EH (cell line): ENCODE measurements around the gene CNOT8.
A peak's percentile ranks its signal among the peaks of the same experiment; 100 is the strongest.
"Not testable (repeated sequence)": the region's sequence is repeated elsewhere in the genome, so short reads cannot be mapped to it uniquely, and the experiment has no call there.

Experiments
- DNase-seq: peaks from one replicate; pipeline ENCODE4 v3.0.0-alpha.2; 2015; ENCODE audit warnings: low read depth

Gene CNOT8

DNA sequence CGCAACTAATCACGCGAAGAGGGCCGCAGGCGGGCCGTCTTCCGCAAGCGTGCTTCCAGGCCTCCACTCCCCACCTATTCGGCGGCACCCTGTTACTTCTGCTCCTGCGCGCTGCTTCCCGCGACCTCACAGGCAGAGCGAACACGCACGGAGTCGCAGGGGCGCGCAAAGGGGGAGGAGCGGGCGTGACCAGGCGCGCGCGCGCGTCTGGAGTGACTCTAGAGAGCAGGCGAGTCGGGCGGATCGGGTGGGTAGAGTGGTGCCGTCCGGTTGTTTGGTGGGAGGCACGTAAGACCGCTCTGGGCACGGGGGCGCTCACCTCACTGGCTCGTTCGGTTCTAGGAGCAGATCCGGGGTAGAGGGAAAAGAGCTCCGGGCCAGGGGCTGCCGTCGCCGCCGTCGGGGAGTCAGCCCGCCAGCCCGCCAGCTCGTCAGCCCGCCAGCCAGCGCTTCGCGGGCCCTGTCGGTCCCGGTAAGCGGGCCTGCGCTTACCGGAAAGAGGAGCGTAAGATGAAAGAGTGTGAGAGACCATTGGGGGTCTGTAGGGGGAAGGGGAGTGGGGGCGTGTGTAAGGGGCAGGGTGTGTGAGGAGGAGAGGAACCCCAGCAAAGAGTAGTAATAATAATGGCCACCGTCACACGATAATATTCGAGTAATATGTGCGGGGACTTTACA is at the start of gene CNOT8:
TSS of gene CNOT8 (plus strand) at position 331 of the 675 bp plus-strand sequence. CDS start 4,652 bp downstream, outside the sequence.
- DNase-seq: peak; percentile 96

DNA sequence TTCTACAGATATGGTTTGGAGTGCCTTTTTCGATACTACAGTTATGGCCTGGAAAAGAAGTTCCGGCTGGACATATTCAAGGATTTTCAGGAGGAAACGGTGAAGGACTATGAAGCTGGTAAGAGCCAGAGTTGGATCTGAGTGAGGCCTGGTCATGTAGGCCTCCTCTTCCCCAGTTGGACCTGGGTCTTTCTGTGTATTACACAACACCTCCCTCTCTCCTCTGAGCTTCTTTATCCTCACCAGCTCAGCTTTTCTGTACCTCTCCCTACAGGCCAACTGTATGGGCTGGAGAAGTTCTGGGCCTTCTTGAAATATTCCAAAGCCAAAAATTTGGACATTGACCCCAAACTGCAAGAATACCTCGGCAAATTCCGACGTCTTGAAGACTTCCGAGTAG is 47.2 kb upstream of the CNOT8 start:
- DNase-seq: no peak

DNA sequence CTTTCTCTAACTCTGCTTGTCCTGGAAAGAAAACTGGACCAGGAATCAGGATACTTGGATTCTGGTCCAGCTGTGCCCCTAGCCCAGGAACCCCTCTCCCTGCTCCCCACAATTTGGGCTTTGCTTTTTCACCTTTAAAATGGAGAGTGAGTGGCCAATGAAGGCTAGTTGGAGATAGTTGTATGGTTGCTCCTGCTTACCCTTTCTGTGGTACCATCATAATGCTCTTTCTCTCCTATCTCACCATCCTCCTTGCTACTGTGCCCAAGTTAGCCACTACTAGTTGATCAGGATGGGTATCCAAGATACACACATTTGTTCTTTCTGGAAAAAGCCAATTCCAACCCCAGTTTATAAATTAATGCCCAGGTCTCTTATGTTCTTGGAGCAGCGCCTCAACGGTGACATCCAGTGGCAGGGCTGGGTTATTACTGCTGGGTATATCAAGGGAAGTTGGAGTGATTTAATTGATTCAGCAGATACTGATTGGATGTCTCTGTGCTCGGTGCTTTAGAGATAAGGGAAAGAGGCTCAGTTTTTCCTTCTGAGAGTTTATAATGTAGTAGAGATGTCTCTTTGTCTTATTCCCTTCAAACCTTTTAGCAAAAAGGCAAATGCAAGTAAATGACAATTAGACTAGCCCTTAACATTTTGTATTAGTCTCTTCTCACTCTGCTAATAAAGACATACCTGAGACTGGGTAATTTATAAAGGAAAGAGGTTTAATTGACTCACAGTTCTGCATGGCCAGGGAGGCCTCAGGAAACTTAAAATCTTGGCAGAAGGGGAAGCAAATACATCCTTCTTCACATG is 46.6 kb upstream of the CNOT8 start:
- DNase-seq: peak; percentile 76

DNA sequence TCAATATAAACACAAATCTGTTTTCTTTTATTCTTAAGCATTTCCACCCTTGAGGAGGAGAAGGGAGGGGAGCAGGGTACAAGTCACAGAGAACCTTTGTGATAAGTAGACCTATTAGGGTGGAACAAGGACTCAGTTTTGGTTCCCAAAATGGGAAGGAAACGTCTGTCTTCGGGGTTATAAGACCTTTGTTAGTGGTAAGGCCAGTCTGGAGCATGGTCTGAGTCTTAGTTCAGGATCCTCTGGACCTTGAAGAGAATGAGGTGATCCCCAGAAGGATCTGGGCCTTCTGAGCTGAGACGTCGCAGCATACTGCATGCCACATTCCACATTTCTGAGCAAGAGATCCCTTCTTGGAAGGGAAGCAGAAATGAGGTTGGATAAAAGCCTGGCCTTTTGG is 45.3 kb upstream of the CNOT8 start:
- DNase-seq: no peak

DNA sequence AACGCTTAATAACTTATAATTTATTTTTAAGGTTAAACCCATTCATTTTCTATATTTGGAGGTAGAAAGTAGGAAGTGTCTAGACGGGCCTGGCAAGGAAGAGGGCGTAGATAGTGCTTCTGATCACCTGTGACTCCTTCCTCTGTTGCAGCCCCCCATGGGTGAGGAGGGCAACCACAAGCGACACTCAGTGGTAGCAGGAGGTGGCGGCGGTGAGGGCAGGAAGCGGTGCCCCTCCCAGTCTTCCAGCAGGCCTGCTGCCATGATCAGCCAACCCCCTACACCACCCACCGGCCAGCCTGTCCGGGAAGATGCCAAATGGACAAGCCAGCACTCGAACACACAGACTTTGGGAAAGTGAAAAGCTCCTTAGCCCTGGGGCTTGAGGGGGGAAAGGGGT is 44.7 kb upstream of the CNOT8 start:
- no peak for DNase-seq

DNA sequence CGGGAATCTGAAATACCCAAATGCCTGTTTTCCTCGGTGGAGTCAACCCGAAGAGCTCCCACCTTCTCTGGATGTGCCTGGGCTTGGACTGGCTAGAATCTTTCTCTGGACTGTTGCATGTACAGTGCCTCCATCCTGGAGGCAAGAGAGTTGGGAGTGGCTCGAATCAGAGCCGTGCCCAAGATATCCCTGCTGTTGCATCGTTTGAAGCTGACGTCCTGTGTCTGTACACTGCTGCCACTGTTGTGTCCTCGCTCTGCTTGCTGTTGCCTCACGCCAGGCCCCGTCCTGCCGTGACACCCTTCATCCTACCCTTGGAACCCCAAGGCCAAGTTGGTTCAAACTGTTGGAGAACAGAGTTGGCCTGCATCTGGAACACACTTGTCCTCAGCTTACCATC is 43.4 kb upstream of the CNOT8 start:
- no peak for DNase-seq

DNA sequence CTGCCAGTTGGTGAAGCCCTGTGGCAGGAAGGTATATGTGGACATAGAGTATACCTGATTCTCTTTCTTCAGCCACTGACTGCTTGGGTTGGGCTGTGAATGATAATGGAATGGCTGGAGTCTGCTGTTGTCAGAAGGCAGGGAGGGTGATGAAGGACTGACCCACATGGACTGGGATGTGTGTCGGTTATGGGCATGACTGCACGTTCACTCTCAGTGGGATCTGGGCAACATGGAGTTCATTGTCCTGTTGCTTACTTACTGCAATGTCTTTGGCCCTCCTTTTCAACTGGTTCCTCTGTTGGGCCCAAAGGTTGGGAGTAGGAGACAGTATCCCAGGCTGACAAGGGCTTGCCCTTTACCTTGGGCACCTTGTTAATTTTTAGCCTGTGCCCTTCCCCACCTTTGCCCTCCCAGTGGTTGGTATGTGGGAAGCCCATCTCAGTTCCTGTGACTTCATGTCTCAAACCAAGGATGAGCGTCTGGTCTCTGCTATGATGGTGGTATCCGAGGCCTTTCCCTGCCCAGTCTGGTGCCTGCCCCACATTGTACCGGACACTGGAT is 42.7 kb upstream of the CNOT8 start:
- DNase-seq: no peak

DNA sequence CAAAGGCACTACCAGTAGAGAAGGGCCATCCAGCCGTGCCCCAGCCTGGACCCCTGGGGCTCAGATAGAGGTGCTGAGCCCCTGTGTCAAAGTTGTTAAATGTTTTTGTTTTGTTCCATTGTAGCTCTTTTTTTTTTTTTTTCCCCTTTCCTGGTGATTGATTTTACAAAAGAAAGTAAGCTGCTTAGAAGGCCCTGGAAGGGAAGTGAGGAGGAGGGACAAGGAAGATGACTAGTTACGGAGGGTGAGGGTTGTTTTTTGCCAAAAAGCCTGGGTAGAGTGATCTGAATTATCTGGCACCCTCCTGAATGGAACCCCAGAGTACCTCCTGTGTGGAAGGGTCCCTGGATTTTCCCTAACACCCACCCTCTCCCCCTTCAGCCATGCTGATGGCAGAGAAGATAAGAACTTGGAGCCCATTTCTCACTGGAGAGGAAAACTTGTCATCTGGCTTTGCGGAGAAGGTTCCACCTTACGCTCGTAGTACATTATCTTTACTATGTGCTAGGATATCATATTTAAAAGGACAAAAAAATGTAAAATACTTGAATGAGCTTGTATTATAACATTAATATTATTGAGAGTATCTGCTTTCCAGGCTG is 41.4 kb upstream of the CNOT8 start:
- no peak for DNase-seq

DNA sequence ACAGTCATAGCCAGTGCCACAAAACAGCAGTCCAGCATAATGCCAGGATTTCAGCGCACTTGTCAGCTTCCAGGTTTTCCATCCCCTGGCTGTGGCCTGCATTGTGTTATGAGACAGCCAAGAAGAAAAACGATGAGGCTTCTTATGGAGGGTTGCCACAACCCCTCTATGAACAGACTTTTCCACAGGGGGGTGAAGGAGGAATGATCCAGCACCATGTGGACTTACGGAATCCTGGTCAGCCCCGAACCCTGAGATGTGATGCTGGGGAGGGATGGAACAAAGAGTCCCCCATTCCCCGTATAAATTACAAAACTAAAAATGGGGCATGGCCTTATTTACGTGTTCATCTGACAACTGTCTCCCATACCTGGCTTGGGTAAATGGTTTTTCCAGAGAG is 40.6 kb upstream of the CNOT8 start:
- no peak for DNase-seq

DNA sequence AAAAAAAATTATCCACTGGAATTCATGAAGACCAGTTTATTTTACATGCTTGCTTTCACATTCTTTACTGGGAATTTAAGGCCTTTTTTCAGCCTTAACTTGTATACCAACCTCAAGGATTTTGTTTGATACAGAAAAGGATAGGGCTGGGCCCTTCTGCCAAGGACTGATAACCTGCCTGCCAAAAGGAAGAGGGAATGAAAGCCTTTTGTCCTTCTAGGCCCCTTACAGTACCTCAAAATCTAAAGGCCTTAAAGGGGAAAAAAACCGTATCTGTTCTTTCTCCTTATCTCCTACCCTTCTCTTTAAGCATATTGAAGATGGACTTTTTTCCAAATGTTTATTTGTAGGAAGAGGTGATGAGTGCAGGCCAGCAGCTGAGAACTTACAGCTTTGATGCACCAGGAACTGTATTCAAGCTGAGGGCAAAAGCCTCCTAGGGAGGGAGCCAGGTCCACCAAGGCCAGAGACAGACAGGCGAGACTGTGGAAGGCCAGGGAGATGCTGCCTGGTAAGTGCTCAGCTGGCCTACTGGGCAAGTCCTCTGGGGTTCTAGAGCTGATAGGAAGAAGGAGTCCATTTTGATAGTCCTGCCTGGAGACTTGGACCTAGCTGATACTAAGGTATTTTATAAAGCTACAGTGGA is 39.8 kb upstream of the CNOT8 start:
- DNase-seq: no peak

DNA sequence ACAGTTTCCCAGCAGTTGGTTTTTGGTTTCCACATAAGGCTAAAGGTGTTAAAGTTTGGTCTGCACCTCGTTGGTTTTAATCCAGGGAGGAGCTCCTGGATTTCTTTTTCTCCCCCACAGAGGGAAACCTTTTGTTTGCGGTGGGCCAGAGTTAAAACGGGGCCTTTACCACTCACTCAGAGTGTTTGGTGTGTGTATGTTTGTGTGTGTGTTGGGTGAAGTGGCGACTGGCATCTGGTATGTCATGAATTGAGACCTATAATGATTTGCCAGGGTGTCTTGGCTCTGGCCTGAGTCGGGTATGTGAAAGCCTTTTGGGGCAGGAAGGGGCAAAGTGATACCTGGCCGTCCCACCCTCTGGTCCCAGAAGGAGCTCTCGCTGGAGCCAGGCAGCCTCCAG is 38.9 kb upstream of the CNOT8 start:
- DNase-seq: no peak

DNA sequence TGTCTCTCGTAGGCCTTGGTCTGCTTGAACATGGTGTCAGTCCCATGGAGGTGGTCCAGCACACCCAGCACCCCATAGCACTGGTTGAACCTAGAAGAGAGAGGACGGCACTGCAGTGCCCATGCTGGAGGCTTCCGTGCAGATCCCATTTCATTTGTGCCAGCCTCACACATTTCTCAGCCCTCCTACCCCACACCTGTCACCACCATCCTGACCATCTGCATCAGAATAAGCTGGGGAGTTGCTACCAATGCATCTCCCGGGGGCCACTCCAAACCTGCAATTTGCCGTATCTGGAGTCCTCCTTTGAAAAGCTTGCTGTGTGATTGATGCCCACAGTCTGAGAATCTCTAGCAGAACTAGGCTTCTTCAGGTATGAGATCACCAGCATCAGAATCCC is 38.0 kb upstream of the CNOT8 start:
- no peak for DNase-seq

DNA sequence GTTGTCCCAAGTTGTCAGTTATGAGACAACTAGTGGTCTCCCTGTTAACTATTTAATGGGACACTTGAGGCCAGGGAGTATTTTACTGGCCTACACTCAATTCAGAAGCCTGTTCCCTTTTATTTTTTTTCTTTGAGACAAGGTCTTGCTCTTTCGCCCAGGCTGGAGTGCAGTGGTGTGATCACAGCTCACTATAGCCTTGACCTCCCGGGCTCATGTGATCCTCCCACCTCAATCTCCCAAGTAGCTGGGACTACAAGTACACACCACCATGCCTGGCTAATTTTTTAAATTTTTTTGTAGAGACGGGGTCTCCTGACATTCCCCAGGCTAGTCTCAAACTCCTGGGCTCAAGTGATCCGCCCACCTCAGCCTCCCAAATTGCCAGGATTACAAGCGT is 35.5 kb upstream of the CNOT8 start:
- not testable (repeated sequence) for DNase-seq

DNA sequence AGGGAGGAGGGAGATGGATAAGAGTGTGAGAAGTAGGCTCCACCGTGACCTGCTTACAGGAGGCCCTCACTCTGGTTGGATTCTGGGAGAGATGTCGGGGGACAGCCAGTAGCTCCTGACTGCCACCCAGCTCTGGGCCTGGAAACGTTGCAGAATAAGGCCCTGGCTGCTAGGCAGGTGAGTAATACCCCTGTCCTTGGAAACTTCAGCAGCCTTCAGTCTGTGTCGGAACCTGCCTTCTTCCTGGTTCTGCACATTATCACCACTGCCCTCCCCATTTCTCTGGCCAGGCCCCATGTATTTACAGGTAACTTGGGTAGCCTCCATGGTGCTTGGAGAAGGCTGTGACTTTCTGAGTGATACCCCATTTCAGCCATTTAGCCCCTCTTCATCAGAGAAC is 34.8 kb upstream of the CNOT8 start:
- no peak for DNase-seq

DNA sequence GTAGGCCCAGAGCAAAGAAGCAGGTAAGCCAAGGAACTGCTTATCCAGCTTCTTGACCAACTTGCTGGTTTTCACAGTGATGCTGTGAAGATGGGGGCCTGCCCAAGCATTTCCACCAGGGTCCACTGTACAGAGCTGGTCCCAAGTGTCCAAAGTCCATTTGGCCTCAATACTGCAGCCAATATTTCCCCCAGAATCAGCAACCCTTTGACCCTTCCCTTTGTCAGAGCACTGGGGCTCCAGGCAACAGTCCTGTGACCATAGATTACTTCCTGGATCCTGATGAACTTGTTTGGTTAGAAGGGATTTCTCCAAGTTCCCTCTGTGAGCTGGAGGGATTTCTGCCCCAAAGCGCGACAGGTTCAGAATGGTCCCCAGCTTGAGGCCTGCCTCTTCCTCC is 34.4 kb upstream of the CNOT8 start:
- DNase-seq: no peak

DNA sequence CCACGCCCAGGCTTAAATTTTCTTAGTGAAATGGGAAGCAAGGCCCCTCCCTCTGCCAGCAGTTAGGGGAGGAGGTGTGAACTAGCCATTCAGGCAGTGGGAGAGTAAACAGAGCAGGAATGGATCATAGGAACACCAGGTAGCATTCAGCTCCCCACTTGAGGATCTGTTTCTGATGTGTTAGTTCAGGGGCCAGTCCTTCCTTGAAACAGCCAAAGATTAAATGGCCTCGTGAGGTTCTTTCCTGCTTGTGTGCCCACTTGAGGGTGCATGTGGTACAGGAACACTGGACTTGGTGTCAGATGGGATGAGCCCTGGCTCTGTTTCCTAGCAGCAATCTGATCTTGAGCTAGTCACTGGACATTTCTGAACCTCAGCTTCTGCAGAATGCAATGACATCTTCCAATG is 29.2 kb upstream of the CNOT8 start:
- DNase-seq: no peak

DNA sequence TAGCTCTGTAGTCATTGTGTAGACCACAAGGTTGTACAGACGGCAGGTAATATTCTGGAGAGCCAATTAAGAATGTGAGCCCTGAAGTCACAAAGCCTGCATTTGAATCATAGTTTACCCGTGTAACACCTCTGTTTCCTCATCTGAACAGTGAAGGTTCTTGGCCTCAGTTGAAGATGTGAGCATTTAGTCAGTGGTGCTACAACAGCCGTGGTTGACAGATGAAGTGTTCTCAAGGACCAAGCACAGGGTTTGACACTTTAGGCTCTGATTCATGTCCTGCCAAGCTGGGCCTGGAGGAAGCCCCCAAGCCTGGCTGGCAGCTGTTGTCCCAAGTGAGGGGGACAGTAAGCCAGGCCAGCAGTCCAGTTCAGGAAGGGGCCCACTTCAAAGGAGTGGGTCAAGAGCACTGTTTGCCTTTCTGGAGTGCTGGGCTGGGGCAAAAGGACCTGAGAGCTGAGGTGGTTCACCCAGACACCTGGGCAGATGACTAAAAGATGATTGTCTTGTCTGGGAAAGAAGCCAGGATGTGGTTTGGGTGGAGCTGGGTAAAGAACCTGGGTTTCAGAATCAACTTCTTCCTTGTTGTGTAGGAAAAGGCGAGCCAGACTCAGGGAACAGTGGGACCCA is 28.7 kb upstream of the CNOT8 start:
- DNase-seq: peak; percentile 20

DNA sequence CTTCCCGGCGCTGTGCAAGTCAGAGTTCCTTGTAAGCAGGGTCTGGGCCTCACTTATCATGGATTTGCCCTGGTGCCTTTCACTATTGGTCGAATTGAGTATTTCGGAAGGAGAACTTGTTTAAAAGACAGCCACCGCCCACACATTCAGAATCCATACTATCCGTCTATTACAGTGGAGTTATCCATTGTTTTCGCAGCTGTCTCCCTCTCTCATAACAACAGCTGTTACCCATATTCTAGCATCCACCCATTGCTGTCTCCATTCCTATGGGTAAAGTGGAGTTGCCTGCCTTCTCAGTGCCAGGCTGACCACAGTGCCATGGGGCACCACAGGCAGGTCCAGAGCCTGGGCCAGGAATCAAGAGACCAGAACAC is 28.2 kb upstream of the CNOT8 start:
- no peak for DNase-seq

DNA sequence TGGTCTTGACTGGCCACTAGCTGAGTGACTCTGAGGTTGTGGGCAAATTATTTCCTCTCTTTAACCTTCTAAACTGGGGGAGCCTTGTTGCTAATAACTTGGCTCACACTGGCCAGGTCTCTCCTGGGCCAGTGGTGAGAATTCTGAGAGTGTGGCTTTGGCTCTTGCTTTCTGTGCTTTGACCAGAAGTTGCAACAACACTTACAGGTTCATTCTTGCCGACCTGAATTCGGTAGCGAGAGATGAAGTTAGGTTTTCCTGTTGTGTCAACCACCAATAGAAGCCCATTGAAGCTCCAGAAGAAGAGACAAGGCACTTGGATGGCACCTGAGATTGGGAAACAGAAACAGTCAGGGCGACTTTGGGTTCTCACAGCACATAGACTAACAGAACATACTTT is 27.8 kb upstream of the CNOT8 start:
- DNase-seq: no peak

DNA sequence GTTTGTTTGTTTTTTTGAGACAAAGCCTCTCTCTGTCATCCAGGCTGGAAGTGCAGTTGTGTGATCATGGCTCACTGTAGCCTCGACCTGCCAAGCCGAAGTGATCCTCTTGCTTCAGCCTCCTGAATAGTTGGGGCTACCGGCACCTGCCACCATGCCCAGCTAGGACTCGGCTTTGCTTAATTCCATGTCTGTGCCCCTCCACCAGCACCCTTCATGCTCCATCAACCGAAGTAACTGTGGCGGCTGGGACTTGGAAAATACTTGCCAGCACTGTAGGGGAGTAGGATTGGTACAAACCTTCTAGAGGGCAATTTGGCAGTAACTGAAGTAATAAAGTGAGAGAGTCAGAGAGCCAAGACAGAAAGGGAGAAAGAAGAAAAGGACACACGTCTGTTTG is 27.0 kb upstream of the CNOT8 start:
- no peak for DNase-seq

DNA sequence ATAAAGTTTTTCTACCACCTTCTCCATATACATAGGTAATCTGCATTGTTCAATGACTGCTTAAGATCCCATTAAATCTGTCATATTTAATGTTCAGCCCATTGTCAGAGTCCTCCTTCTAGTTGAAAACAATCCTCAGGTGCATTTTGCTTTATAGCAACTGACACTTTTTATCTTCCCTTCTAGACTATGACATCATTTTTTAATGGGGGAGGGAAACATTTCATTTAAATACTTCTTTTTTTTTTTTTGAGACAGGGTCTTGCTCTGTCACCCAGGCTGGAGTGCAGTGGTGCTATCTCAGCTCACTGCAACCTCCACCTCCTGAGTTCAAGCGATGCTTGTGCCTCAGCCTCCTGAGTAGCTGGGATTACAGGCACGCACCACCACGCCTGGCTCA is 25.6 kb upstream of the CNOT8 start:
- DNase-seq: not testable (repeated sequence)

DNA sequence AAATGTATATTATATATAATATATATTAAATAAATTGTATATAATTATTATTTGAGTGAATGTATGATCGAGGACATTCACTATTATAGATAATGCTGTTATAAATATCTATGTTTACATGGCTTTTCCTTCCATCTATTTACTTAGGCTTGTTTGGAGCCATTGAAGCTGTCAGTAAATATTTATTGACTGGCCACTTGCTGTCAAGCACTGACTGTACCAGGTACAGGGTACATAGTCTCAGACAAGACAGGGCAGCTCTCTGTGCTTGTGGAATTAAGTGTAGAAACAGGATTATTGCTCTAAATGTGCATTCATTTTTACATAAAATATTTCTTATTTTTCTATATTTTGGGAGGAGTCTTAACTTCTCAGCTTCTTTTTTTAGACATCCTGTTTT is 24.4 kb upstream of the CNOT8 start:
- DNase-seq: no peak
